Lung (tissue), 12 donors: ENCODE measurements around the gene NOC2L. TPM values are rescaled to one million over a fixed set of nuclear protein-coding genes. Genes with fewer than 3 reads are reported as not detected.

Experiments used
- ATAC-seq: fragments of 200-7000 bp; cut with Tn5 transposase; one replicate; pipeline ENCODE4 v1.9.1; 2020; ENCODE audit warnings: moderate number of reproducible peaks; ENCODE audit not compliant: insufficient read depth, low FRiP score
- DNase-seq, 3 donors: peaks; one replicate each; pipeline ENCODE4 v3.0.0-alpha.2; 2013 to 2017
- H3K27ac ChIP-seq, 2 donors: one replicate each; pipeline ENCODE4 v1.5.1; 2013; ENCODE audit warnings: mild to moderate bottlenecking in 2 of 2, moderate library complexity in 2 of 2, control low read depth in 1 of 2, inconsistent platforms in 1 of 2, low read depth in 1 of 2, low read length in 1 of 2
- H3K27me3 ChIP-seq, 3 donors: one replicate each; pipeline ENCODE4 v1.5.1; 2013; ENCODE audit warnings: low read length in 2 of 3; ENCODE audit not compliant: control insufficient read depth in 3 of 3, insufficient read depth in 3 of 3
- H3K36me3 ChIP-seq, 4 donors: one replicate each; pipeline ENCODE4 v1.5.1; 2013; ENCODE audit warnings: low read length in 4 of 4, mild to moderate bottlenecking in 1 of 4, moderate library complexity in 1 of 4; ENCODE audit not compliant: control insufficient read depth in 4 of 4, insufficient read depth in 4 of 4
- H3K4me1 ChIP-seq, 5 donors: one replicate each; pipeline ENCODE4 v1.5.1; 2013; ENCODE audit warnings: low read length in 5 of 5, mild to moderate bottlenecking in 2 of 5, moderate library complexity in 1 of 5; ENCODE audit not compliant: control insufficient read depth in 5 of 5, insufficient read depth in 5 of 5
- H3K4me3 ChIP-seq: one replicate; pipeline ENCODE4 v1.5.1; 2013; ENCODE audit warnings: mild to moderate bottlenecking, control low read depth, moderate library complexity
- H3K9ac ChIP-seq, 2 donors: one replicate each; pipeline ENCODE4 v1.5.1; 2013; ENCODE audit warnings: low read length in 2 of 2, control low read depth in 1 of 2; ENCODE audit not compliant: insufficient read depth in 1 of 2
- H3K9me3 ChIP-seq, 4 donors: one replicate each; pipeline ENCODE4 v1.5.1; 2013; ENCODE audit warnings: low read length in 3 of 4, mild to moderate bottlenecking in 1 of 4, moderate library complexity in 1 of 4; ENCODE audit not compliant: control insufficient read depth in 4 of 4, insufficient read depth in 3 of 4
- CTCF ChIP-seq: IDR thresholded peaks from 2 replicates; pipeline ENCODE4 v1.5.1; 2012; ENCODE audit warnings: mild to moderate bottlenecking; ENCODE audit errors: control extremely low read depth, extremely low read depth
- WGBS, 2 donors: extraction: QIAGEN DNeasy Blood & Tissue Kit; methylation state at CpG; one replicate each; pipeline ENCODE4 v1.1.7; 2013; 5-methylcytosine and 5-hydroxymethylcytosine counted together
- polyA plus RNA-seq, 2 donors: library from polyadenylated mRNA; stranded (reverse); fragments of 200-250 nt; gene quantifications; one replicate each; pipeline ENCODE4 v1.2.1, GENCODE V29; 2013
- total RNA-seq, 2 donors: library from RNA; depleted of rRNA in 1 of 2; stranded (reverse); fragments of >200 nt in 1 of 2; gene quantifications; one replicate each; pipeline ENCODE4 v1.2.1, GENCODE V29; 2014 to 2021
- donor health status: control.
- donor health status: control.
- donor health status: Bipolar disorder and iron deficiency.
- donor health status: healthy.
- donor health status: DM: yes; HTN: yes; CAD: no.

Gene NOC2L
- total and polyA plus RNA-seq, 4 donors = 39.0 to 86.6 (median 67.7) TPM

GRCh38 chr1:963746-964525 lies 4.9 kb upstream of the NOC2L start:
- no peaks in the 10 kb centered on the region for H3K9me3 ChIP-seq
- no peak overlapping the region for H3K27ac ChIP-seq
- 96% methylated on average over 46 to 47 of the region's 47 CpGs for WGBS, 2 donors
- no peak overlapping the region for H3K4me3 ChIP-seq
- no peak for ATAC-seq
- H3K36me3 ChIP-seq = peaks cover 0 to 9% (median 0%) of the 10 kb centered on the region in 4 donors
- H3K4me1 ChIP-seq = peaks cover 0 to 20% (median 0%) of the 10 kb centered on the region in 5 donors
- H3K27me3 ChIP-seq = peaks cover 0 to 13% (median 2%) of the 10 kb centered on the region in 3 donors
- no peak overlapping the region for H3K9ac ChIP-seq
- no peak for DNase-seq
- TF ChIP-seq CTCF = no peak

GRCh38 chr1:963301-963651 lies 4.2 kb upstream of the NOC2L start:
- H3K9ac ChIP-seq = no peak overlapping the region
- H3K36me3 ChIP-seq = peaks cover 0 to 9% (median 0%) of the 10 kb centered on the region in 4 donors
- H3K4me1 ChIP-seq = peaks cover 0 to 20% (median 0%) of the 10 kb centered on the region in 5 donors
- H3K9me3 ChIP-seq = no peaks in the 10 kb centered on the region
- no peak overlapping the region for H3K4me3 ChIP-seq
- no peak overlapping the region for H3K27ac ChIP-seq
- DNase-seq = no peak
- 89 to 94% methylated on average over 16 of the region's 16 CpGs for WGBS, 2 donors
- ATAC-seq = no peak
- TF ChIP-seq CTCF = no peak
- peaks cover 0 to 8% (median 0%) of the 10 kb centered on the region in 3 donors for H3K27me3 ChIP-seq

- peaks cover 0 to 9% (median under 1%) of the 10 kb centered on the region in 4 donors for H3K36me3 ChIP-seq
- H3K4me3 ChIP-seq = no peak overlapping the region
- 94 to 97% methylated on average over 55 to 57 of the region's 57 CpGs for WGBS, 2 donors
- TF ChIP-seq CTCF = no peak
- no peak for DNase-seq
- no peak overlapping the region for H3K9ac ChIP-seq
- H3K4me1 ChIP-seq = peaks cover 0 to 22% (median 1%) of the 10 kb centered on the region in 5 donors
- H3K27ac ChIP-seq = no peak overlapping the region
- H3K9me3 ChIP-seq = no peaks in the 10 kb centered on the region
- no peak for ATAC-seq
- H3K27me3 ChIP-seq = peaks cover 0 to 1% (median 0%) of the 10 kb centered on the region in 3 donors
Observed at GRCh38 chr1:962381-963300, 3.6 kb upstream of the NOC2L start.
